ENCODE measurements around the gene TGFBR3.

The TGFBR3 gene

DNA sequence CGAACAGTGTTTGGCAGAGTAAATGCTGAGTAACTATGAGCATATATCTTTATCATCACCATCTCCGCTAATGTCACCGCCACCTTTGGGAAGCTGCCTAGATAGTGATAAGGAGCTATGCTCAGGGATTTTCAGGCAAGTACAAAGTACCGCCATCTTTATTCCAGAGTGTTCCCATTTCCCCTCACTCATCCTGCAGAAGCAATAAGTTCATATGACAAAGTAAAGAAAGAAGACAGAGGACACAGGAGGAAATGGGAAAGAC is 89.6 kb downstream of the TGFBR3 start:
- FAIRE-seq: no peak

GRCh38 chr1:91795591-91796389 is 90.2 kb downstream of the TGFBR3 start:
- no peak for FAIRE-seq

DNA sequence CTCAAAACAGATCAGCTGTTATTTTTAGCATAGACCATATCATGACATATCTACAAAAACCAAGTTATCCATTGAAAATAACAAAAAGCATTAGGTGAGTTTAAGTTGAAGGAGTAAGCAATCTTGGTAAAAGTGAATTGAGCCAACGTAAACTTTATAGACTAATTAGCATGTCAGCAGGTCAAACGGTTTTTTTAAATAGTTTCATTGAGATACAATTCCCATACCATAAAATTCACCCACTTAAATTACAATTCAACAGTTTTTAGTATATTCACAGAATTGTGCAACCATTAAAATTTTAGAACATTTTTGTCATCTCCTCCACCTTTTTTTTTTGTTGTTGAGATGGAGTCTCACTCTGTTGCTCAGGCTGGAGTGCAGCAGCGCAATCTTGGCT is 92.1 kb downstream of the TGFBR3 start:
- FAIRE-seq: no peak

GRCh38 chr1:91793189-91793588 is 92.8 kb downstream of the TGFBR3 start:
- no peak for FAIRE-seq

DNA sequence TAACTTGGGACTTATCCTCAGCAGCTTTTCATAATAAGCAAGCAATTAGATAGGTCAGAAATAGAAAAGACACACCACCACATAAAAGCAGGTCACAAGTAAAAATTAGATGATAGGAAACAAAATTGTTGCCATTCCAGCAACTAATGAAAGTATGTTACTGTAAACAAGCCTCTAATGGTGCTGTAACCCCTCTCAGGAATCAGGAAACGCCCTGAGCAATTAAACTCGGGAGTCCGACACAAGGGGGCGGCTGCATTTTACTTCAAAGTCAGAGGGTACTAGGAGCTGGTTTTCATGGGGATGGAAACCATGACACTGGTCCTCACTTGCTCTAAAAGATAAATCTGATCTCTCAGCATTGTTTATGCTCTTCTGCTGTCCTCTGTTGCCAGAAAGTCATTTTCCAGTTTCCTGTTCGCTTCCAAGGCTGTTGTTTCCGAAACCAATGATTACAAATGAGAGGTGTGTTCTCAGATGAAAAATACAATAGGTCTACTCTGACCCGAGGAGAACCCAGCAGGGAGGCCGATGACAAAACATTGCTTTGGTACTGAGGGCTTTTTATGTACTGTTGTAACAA is 93.4 kb downstream of the TGFBR3 start:
- no peak for FAIRE-seq

- FAIRE-seq: no peak
Observed at GRCh38 chr1:91791691-91792488, 94.1 kb downstream of the TGFBR3 start.

DNA sequence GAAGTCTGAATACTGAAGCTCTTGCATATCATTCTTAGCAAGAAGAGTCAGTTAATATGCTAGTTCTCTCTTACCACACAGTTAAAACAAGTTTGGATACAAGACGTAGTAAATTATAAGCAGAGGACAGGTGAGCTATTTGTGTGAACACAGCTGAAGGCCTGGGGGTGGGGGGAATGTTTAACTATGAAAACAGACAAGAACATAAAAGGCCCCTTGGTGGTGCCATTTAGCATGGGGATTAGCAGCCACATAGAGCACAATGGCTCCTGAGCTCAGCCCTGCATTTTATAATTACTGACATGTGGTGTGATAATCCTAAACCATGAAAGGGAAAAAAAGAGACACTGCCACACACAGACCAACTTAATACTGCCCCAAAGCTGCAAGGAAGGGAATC is 94.8 kb downstream of the TGFBR3 start:
- FAIRE-seq: no peak

DNA sequence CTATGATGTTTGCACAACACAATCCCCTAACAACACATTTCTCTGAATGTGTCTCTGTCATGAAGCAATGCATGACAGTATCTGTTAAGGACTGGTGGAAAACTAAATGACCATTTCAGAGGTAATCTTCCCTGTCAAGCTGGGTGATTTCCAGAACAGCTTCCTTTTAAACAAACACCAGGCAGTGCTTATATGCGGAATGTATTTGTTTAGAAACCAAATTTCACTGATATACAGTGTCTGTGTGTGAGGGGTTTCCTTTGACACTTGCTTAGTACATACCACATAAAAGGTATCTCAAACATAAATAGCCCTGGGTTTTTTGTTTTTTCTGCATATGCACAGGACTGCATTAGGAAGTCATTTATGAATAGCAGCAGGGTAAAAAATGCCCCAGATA is 95.6 kb downstream of the TGFBR3 start:
- no peak for FAIRE-seq

- FAIRE-seq: no peak
Observed at GRCh38 chr1:91789273-91789997, 96.5 kb downstream of the TGFBR3 start.

DNA sequence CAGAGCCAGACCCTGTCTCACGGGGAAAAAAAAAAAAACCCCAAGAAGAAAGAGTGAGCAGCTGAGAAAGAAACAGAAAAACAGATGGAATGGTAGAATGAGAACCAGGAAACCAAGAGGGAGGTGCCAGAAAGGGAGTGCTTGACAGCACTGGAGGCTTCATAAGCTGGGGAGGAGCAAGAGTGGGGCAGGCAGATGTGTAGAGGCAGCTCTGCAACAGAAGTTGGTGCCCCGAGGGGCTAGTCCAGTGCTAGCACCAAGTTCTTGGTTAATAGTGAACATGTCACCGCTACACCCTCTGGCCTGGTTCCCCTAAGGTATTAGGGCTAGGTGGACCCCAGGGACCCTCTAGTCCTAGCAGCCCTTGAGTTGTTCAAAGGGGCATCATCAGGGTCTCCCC is 98.0 kb downstream of the TGFBR3 start:
- FAIRE-seq: no peak

DNA sequence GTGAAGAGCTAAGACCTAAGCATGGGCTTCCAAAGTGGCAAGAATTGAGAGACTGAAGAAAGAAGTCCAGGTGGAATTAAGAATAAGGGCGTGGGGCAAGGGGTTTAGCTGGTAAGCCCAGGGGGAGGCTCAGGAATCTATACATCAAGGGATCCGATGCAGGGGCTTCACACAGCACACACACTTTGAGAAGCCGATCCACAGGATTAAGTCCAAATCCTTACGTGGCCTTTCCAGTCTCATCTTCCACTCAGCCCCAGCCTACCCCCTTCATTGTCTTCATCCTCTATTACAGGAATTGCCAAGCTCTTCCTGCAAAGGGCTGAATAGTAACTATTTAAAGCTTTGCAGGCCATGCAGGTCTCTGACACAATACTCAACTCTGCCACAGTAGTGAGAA is 101.3 kb downstream of the TGFBR3 start:
- no peak for FAIRE-seq

DNA sequence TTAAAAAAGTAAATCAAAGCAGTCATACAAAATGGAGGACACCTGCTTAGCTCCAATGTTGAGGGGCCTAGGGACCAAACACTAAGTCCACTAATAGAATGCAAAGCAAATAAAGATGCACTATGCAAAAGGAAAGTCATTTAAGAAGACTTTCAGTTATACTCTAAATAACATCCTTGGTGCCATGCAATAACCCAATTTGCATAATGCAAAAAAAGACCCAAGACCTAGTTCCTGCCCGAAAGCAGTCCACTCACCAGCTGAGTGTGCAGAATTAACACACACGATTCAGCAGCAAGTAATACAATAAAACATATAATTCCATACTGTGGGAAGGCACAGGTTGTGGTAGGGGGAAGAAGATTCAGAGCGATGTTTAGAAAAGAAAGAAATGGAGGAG is 101.8 kb downstream of the TGFBR3 start:
- FAIRE-seq: no peak

DNA sequence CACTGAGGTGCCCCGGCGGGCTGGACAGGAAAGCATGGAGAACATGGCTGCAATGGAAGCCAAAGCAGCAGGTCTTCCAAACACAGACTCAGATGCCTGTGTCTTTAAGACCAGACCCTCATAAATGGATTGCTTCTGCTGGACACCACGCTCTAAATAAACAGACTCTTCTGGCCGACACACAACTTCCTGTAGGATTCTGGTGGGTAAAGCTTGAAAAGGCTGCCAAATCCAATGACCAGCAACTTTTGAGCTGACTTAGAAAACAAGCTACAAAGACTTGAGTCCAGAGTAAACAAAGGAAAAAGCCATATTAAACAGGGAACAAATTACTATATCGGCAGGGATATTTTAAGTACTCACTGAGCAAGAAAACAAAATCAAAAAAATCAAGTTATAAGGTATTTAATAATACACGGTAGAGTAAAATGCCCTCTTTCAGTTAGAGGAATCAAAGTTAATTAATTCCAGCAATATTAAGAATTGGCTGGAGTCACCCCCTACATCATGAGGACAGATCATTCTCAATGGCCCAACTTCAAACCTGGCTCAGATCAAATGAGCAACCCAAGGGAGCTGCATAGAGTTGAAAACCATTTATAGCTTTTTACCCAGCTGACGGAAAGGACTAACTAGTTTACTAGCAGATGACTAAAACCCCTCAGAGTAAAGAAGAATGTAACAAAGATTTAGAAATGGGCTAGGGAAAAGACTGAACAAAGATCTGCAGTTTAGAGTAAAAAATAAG is 102.4 kb downstream of the TGFBR3 start:
- FAIRE-seq: no peak

DNA sequence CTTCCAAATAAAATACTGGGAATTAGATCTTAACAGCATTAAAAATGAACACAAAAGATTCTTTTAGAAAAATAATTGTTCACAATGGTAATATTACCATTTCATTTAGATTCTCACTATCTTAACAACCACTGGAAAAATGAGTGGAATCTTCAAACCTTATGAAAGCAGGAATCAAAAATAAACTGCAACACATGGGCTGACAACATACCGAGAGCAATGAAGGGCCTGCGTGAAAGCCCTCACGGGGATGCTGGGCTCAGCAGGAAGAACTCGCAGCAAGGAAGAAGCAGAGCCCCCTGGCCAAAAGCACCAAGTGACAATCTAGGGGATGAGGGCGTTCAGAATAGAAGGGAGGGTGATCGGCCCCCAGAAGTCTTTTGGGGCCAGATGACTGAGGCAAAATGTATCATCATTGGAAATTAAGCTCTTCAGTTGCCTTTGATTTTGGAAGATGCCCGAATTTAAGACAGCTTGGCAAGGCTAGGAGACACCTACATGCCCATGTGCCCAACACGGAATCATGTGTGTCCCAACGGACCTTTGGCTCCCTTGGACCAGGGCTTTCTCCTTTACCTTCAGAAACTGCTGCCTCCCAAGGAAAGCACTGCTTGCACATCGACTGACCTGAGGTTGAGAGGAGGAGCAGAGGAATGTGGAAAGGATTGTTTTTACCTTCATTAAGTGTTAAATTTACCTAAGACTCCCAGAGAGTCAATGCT is 103.9 kb downstream of the TGFBR3 start:
- FAIRE-seq: no peak

GRCh38 chr1:91781371-91781825 is 104.6 kb downstream of the TGFBR3 start:
- no peak for FAIRE-seq

DNA sequence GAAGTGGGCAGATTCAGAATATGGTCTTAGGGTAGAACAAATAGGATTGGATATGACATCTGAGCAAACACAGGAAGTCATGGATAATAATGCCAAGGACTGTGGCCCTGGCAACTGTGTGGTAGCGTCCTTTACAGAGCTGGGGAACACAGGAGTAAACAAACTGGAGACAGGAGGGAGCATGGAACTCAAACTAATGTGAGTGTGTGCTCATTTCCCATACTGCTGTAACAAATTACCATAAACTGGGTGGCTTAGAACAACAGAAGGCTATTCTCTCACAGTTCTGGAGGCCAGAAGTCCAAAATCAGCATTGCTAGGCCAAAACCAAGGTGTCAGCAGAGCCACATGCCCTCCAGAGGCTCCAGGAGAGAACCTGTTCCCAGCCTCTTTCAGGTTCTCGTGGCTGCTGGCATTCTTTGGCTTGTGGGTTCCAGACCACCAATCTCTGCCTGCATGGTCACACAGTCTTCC is 106.4 kb downstream of the TGFBR3 start:
- FAIRE-seq: no peak

GRCh38 chr1:91778964-91779363 is 107.0 kb downstream of the TGFBR3 start:
- FAIRE-seq: no peak

DNA sequence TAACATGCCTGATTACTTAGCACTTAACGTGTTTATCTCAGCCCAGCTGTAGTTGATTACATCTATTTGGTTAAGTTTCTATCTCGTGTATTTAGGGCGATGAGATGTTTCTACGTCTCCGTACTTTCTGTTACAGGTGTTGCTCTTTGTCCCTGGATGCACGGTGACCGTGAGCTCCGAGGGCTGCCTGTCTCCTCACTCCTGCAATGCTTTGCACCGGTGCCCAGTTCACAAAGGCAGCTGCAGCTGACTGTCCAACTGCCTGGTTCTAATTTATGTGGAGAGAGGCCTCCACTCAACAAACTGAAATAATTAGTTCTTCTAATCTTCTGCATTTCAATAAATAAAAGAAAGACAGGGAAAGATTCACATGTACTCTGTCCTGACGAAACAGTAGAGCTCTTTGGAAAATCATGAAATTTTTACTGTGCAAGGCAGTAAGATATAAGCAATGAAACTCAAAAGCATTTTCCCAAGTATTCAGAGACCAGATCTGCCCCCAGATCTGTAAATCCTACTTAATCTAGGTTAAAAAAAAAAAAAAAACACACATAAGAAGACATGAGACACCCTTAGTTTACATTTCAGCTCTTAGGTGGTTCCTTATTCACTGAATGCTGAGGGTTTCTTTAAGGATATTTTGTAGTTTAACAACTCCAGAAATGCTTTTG is 108.2 kb downstream of the TGFBR3 start:
- no peak for FAIRE-seq

DNA sequence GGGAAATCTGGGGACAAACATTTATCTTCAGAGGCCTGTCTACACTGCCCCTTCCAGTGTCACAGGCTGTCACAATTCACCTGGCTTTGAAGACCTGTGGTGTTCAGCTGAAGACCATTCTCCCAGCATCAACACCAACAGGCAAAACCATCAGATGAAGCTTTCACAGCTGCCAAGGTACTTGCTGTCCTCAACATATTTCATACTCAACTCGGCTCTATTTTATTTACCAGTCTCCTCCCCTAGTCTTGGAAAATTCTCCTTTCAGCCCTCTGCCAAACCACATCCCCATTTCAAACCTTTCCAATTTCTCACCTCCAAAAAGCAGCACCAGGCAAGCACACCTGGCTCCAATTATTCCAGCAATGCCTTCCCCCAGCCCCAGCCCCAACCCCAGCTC is 108.8 kb downstream of the TGFBR3 start:
- FAIRE-seq: no peak

DNA sequence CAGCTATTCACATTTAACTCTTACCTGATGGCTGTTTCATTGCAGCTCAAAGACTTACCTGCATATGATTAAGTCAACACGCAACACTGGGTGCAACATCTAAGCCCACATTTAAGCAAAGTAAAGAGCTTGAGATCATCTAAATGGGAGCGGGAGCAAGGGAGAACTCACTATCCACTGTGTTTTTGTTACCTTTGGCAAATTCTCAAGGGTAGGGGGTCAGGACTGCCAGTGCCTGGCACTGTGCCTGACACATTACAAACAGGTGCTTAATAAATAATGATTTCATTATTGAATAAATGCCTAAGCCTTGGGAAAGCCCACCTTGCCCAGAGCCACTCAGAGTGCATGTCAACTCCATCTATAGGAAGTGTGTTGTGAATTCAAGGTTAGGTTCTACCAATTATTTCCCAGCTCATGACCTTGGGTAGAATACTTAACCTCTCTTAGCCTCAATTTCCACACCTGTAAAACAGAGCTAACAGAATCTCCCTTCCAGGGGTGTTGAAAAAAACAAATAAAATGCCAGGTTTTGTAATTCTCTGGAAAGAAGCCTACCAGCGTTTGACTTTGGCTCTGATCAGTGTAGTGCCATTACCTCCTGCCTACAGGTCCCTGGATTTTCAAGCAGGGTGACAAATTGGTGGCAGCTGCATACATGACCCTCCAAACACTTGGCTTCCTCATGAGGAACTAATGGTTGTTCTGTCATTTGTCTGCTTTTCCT is 109.7 kb downstream of the TGFBR3 start:
- no peak for FAIRE-seq

DNA sequence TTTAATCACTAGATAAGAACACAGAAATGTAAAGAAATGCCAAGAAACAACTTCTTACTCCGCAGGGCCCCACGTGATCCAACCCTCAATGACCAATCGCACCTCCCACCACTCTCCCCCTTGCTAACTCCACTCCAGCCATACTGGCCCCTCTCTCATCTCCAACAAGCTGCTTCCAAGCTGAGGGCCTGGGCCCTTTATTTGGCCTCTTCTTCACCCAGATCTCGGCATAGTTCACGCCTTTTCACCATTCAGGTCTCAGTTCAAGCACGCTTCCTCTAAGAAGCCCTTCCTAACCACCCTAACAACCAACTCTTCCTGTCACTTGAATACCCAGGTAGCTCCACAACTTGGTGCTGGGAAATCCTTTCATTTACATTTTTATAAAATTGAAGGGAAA is 110.7 kb downstream of the TGFBR3 start:
- no peak for FAIRE-seq

Data from islet of Langerhans (tissue), 1 donor.